ENCODE measurements around the gene KCNK2. TPM values are rescaled to one million over a fixed set of nuclear protein-coding genes. Genes with fewer than 3 reads are reported as not detected.

The KCNK2 gene
- total and polyA plus RNA-seq, 2 experiments from 2014 or later, result 0.07 to 0.24 TPM

DNA sequence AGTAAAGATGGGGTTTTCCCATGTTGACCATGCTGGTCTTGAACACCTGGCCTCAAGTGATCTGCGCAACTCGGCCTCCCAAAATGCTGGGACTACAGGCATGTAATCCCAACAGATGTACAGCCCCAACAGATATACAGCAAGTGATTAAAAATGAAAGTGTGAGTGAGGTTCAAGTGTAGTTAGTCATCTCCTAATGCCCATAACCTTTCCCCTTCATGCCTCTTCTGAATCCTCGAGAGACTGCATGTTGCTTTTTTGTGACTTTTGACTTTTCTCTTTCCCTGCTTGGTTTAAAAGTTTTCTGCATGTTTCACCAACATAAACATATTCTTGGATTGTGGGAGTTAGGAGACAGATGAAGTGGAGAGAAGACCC lies 31.2 kb downstream of the KCNK2 start:
- Mint-ChIP-seq H3K4me3 (no peak overlapping the region), H3K9me3 (no peaks in the 10 kb centered on the region), H3K27ac (no peak overlapping the region), H3K27me3 (ENCODE audit: insufficient read depth, low read depth, poor library complexity) (no peaks in the 10 kb centered on the region), H3K36me3 (ENCODE audit: low read depth) (no peaks in the 10 kb centered on the region), H3K4me1 (no peaks in the 10 kb centered on the region; the same call in 2 of the 3 replicates)
- H3K4me3 ChIP-seq, result no peak overlapping the region
- H3F3A ChIP-seq (replicated peaks; ENCODE audit: low read depth), result no peaks in the 10 kb centered on the region
- DNase-seq (ENCODE audit: low spot score) (no peak), ATAC-seq (no peak)
- no peak overlapping the region for H2AFZ ChIP-seq
- no peaks in the 10 kb centered on the region for H3K79me2 ChIP-seq (replicated peaks; ENCODE audit: insufficient read depth)
- H3K27ac ChIP-seq (ENCODE audit: low read depth), result no peak overlapping the region
- H3K9me2 ChIP-seq (ENCODE audit: insufficient read depth), result no peaks in the 10 kb centered on the region
- TF ChIP-seq EZH2phosphoT487 (IDR thresholded peaks at IDR 0.05; ENCODE audit: unreplicated experiment) (no peak), ZNF114 (CRISPR knock-in tag; IDR thresholded peaks at IDR 0.05) (no peak)
- TF ChIP-seq, protein P1, sequence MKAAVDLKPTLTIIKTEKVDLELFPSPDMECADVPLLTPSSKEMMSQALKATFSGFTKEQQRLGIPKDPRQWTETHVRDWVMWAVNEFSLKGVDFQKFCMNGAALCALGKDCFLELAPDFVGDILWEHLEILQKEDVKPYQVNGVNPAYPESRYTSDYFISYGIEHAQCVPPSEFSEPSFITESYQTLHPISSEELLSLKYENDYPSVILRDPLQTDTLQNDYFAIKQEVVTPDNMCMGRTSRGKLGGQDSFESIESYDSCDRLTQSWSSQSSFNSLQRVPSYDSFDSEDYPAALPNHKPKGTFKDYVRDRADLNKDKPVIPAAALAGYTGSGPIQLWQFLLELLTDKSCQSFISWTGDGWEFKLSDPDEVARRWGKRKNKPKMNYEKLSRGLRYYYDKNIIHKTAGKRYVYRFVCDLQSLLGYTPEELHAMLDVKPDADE (IDR thresholded peaks at IDR 0.05), result no peak
- H3K27me3 ChIP-seq (ENCODE audit: insufficient read depth), result no peaks in the 10 kb centered on the region
- no peaks in the 10 kb centered on the region for H3K36me3 ChIP-seq (ENCODE audit: insufficient read depth)
- H4K20me1 ChIP-seq (replicated peaks; ENCODE audit: insufficient read depth), result no peaks in the 10 kb centered on the region
- H3K4me2 ChIP-seq, result no peak overlapping the region
- H3K4me1 ChIP-seq (ENCODE audit: insufficient read depth), result no peaks in the 10 kb centered on the region

DNA sequence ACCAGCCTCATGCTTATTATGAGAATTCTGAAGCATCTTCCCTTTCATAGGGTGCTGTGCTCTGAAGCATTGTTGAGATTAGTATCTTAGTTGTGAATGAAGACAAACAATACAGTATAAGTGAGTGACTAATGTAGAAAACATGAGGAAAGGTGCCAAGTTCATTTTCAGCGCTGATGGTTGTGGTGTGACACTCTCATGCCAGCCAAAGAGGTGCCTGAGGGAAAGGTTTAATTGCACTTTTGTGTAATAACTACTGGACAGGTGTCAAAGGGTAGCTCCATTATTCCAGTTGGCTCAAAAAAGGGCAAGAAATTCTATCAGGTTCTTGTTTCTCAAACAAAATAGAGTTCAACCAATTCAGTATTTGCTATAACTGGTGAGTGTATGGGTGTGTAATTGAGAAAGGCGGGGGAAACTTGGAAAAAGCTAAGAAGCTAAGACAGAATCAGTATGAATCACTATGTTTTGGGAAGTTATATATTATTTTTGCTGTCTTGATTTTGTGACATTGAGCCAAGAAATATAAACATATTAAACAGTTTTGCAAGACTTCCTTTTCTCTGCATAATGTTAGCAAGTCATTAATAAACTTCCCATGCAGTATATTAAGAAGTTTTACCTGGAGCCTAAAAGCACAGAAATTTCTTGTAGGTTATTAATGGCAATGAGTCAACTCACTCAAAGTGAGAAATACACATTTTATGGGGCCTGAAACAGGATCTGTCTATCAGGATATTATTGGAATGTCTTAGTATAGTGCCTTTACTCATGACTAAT lies 31.8 kb downstream of the KCNK2 start:
- Histone ChIP-seq H4K20me1 (replicated peaks; ENCODE audit: insufficient read depth) (no peaks in the 10 kb centered on the region), H3K79me2 (replicated peaks; ENCODE audit: insufficient read depth) (no peaks in the 10 kb centered on the region), H3K9me2 (ENCODE audit: insufficient read depth) (no peaks in the 10 kb centered on the region), H2AFZ (no peak overlapping the region), H3K27me3 (ENCODE audit: insufficient read depth) (no peaks in the 10 kb centered on the region), H3K4me1 (ENCODE audit: insufficient read depth) (no peaks in the 10 kb centered on the region), H3K4me3 (no peak overlapping the region), H3K36me3 (ENCODE audit: insufficient read depth) (no peaks in the 10 kb centered on the region), H3K27ac (ENCODE audit: low read depth) (no peak overlapping the region), H3F3A (replicated peaks; ENCODE audit: low read depth) (no peaks in the 10 kb centered on the region), H3K4me2 (no peak overlapping the region)
- peaks cover 2% of the 10 kb centered on the region; the same call in 2 of the 3 replicates for H3K4me1 Mint-ChIP-seq
- H3K27me3 Mint-ChIP-seq (ENCODE audit: insufficient read depth, low read depth, poor library complexity), result no peaks in the 10 kb centered on the region
- H3K27ac Mint-ChIP-seq, result no peak overlapping the region
- no peaks in the 10 kb centered on the region for H3K36me3 Mint-ChIP-seq (ENCODE audit: low read depth)
- no peaks in the 10 kb centered on the region for H3K9me3 Mint-ChIP-seq
- ATAC-seq (no peak), DNase-seq (ENCODE audit: low spot score) (no peak)
- H3K4me3 Mint-ChIP-seq, result no peak overlapping the region
- TF ChIP-seq JUNB (IDR thresholded peaks at IDR 0.05; ENCODE audit: unreplicated experiment) (no peak), ZNF331 (CRISPR knock-in tag; IDR thresholded peaks at IDR 0.05; ENCODE audit: low read depth) (no peak), CREB1 (CRISPR knock-in tag; IDR thresholded peaks at IDR 0.05; ENCODE audit: low read depth) (no peak), NANOG (IDR thresholded peaks at IDR 0.05; ENCODE audit: borderline replicate concordance) (no peak), ZNF114 (CRISPR knock-in tag; IDR thresholded peaks at IDR 0.05) (no peak), EZH2 (IDR thresholded peaks at IDR 0.05; ENCODE audit: low read depth, unreplicated experiment) (no peak), EZH2phosphoT487 (IDR thresholded peaks at IDR 0.05; ENCODE audit: unreplicated experiment) (no peak), POLR2AphosphoS5 (IDR thresholded peaks at IDR 0.05; ENCODE audit: low read depth) (no peak), STAT1 (IDR thresholded peaks at IDR 0.05; ENCODE audit: unreplicated experiment) (no peak)
- TF ChIP-seq, protein P2, sequence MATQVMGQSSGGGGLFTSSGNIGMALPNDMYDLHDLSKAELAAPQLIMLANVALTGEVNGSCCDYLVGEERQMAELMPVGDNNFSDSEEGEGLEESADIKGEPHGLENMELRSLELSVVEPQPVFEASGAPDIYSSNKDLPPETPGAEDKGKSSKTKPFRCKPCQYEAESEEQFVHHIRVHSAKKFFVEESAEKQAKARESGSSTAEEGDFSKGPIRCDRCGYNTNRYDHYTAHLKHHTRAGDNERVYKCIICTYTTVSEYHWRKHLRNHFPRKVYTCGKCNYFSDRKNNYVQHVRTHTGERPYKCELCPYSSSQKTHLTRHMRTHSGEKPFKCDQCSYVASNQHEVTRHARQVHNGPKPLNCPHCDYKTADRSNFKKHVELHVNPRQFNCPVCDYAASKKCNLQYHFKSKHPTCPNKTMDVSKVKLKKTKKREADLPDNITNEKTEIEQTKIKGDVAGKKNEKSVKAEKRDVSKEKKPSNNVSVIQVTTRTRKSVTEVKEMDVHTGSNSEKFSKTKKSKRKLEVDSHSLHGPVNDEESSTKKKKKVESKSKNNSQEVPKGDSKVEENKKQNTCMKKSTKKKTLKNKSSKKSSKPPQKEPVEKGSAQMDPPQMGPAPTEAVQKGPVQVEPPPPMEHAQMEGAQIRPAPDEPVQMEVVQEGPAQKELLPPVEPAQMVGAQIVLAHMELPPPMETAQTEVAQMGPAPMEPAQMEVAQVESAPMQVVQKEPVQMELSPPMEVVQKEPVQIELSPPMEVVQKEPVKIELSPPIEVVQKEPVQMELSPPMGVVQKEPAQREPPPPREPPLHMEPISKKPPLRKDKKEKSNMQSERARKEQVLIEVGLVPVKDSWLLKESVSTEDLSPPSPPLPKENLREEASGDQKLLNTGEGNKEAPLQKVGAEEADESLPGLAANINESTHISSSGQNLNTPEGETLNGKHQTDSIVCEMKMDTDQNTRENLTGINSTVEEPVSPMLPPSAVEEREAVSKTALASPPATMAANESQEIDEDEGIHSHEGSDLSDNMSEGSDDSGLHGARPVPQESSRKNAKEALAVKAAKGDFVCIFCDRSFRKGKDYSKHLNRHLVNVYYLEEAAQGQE (IDR thresholded peaks at IDR 0.05; ENCODE audit: unreplicated experiment), result no peak
- TF ChIP-seq, protein P3, sequence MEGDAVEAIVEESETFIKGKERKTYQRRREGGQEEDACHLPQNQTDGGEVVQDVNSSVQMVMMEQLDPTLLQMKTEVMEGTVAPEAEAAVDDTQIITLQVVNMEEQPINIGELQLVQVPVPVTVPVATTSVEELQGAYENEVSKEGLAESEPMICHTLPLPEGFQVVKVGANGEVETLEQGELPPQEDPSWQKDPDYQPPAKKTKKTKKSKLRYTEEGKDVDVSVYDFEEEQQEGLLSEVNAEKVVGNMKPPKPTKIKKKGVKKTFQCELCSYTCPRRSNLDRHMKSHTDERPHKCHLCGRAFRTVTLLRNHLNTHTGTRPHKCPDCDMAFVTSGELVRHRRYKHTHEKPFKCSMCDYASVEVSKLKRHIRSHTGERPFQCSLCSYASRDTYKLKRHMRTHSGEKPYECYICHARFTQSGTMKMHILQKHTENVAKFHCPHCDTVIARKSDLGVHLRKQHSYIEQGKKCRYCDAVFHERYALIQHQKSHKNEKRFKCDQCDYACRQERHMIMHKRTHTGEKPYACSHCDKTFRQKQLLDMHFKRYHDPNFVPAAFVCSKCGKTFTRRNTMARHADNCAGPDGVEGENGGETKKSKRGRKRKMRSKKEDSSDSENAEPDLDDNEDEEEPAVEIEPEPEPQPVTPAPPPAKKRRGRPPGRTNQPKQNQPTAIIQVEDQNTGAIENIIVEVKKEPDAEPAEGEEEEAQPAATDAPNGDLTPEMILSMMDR (conservative IDR thresholded peaks at IDR 0.05; ENCODE audit: low read depth in 2 of 2), result no peak

All from GM23338 (cell line).